GM21381 (cell line): ENCODE results near the gene COX5A.
A peak's percentile ranks its signal among the peaks of the same experiment; 100 is the strongest.

ENCODE experiments used
- ATAC-seq: cut with Tn5 transposase; IDR thresholded peaks from one replicate; pipeline ENCODE4 v1.9.1; 2021; ENCODE audit warnings: mild to moderate bottlenecking, moderate library complexity; ENCODE audit not compliant: unreplicated experiment

Gene COX5A

DNA sequence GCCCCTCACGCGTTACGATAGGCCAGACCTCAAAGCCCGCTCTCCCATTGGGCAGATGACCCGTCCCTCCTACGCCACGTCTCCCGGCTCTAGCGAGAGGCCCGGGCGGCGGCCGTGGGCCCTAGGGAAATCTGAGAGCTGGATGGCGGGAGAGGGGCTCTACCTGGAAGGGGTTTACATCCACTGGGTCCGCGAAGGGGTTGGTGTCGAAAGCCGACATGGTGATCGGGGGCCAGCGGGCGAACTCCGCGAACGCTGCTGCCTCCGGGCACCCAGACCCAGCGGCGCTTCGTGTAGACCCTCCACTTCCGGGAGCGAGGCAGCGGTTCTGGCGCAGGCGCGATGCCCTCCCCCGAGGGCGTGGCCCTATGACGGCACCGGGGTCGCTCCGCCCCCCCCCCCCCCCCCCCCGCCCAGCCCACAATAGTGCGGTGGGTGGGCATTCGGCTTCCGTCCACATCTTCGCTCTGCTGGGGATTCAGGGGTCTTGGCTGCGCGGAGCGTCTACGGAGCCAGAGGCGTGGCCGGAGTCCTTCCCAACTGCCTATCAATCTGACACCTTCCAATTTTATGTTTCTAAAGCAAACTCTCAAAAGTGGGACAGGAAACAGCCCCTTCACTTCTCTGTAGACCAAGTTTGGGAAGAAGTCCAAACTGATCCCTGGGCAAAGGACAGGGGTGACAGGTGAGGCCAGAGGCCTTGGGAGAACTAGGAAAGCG lies 64.7 kb downstream of the COX5A start, which contains the start of gene SCAMP2:
TSS of gene SCAMP2 (minus strand) at position 330 of the 720 bp plus-strand sequence. CDS start at position 220, 110 bp downstream.
- ATAC-seq: peak; percentile 67

DNA sequence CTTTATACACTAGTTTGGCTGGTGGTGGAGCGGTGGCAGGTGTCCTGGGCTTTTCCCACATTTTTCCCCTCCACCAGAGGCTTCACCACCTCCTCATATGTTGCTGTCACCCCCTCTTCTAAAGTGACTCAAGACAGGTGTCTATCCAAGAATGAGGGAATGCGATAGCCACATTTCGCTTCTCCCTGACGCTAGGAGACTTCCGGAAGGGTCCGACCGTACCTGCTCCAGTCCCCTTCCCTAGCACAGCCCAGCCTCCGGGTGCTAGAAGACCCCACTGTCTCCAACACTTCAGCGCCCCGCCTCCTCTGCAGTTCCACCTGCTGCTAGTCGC lies 65.2 kb downstream of the COX5A start:
- no peak for ATAC-seq

DNA sequence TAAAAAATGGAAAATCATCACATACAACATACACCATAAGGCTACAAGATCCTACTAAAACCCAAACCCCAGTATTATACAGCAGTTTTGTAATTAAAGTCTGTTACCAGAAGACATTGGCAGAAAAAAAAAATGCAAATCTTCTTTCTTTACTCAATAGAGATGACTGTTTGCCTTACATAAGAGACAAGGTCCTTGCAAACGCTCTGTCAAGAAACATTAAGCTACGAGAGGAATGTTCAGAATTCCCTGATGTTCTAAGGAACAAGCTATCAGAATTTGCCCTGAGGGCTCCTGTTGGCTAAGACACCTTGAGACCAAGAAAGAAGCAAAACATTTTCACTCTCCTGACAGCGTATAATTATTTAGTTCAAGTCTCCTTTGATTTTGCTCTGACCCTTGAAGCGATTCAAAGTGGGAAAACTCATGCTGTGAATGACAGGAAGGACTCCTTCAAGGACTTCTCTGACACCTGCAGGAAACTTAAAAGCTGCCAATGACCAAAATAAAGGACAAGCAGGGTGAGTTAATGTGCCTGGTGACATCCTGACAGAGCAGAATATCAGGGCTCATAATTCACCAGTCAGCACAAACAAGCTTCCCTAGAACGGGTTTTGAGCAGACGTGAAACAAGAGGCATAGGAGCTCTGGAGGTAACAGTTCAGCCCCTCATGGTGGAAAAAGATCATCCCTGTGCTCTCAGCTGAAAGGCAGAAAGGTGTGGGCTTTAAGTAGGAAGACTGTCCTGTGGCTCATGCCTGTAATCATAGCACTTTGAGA lies 67.2 kb downstream of the COX5A start:
- no peak for ATAC-seq
